GM12892 (cell line): Measurements from ENCODE around the gene HECTD3.

Source experiments
- POLR2A ChIP-seq: IDR thresholded peaks from 2 replicates; pipeline ENCODE4 v1.6.1; 2011; ENCODE audit warnings: low read depth, low read length, control low read depth
- POLR2AphosphoS5 ChIP-seq: IDR thresholded peaks from 2 replicates; pipeline ENCODE4 v1.6.1; 2011; ENCODE audit warnings: low read depth, low read length, control low read depth
- TAF1 ChIP-seq: IDR thresholded peaks from 2 replicates; pipeline ENCODE4 v1.6.1; 2011; ENCODE audit warnings: low read depth, mild to moderate bottlenecking, control low read depth, low read length, borderline replicate concordance

DNA sequence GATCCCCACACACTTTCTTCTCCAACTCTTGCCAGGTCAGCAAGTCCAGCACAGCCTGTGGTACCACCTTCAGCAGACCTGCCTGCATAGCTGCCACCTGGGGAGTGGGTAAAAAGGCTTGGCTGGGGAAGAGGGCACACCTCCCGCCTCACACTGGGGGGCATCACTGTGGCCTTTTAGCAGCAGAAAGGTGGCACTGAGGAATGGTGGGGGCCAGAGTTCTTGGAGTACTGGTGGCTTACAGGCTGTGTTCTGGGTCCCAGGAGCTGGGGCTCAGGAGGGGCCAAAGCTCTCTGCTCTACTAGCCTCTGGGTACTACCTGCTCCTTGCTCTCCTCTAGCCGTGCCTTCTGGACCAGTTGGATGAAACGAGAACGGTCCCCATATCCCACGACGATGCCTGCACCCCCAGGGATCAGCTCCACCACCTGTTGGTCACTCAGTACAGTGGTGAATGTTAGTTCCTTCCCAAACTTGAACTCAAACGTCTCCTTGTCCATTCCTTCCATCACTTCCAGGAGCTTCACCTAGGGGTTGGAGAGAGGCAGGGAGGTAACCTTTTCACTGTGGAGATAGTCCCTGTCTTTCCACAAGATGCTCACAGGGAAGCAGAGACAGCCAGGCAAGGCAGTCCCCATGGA, 6.7 kb downstream of the HECTD3 start:
- TF ChIP-seq POLR2A (no peak), POLR2AphosphoS5 (no peak), TAF1 (no peak)
